Endothelial cell of umbilical vein (primary cell): Measurements from ENCODE around the gene WDTC1.

Source experiments
- EZH2 ChIP-seq: IDR thresholded peaks from 2 replicates; pipeline ENCODE4 v1.6.1; 2012; ENCODE audit warnings: borderline replicate concordance, low read depth, mild to moderate bottlenecking, moderate library complexity, low read length, inconsistent platforms; ENCODE audit not compliant: severe bottlenecking
- JUN ChIP-seq: IDR thresholded peaks from 2 replicates; pipeline ENCODE4 v1.6.1; 2011; ENCODE audit warnings: borderline replicate concordance, low read depth; ENCODE audit not compliant: insufficient read length, insufficient read depth
- MYC ChIP-seq: IDR thresholded peaks from one replicate; pipeline ENCODE4 v1.6.1; 2011; ENCODE audit warnings: mild to moderate bottlenecking, low read depth, low read length
- POLR2A ChIP-seq: IDR thresholded peaks from 2 replicates; pipeline ENCODE4 v1.6.1; 2012; ENCODE audit warnings: low read depth, mild to moderate bottlenecking, control low read depth, low read length
- TF ChIP-seq, protein P1 (sequence below), 2 donors: IDR thresholded peaks; 1 replicate in 1 of 2; 2 replicates in 1 of 2; pipeline ENCODE4 v1.5.1; 2011; ENCODE audit warnings: low read length in 2 of 2, mild to moderate bottlenecking in 2 of 2, moderate library complexity in 2 of 2, control low read depth in 1 of 2, inconsistent platforms in 1 of 2, low read depth in 1 of 2; ENCODE audit not compliant: insufficient read depth in 1 of 2; ENCODE audit errors: extremely low read depth in 1 of 2

DNA sequence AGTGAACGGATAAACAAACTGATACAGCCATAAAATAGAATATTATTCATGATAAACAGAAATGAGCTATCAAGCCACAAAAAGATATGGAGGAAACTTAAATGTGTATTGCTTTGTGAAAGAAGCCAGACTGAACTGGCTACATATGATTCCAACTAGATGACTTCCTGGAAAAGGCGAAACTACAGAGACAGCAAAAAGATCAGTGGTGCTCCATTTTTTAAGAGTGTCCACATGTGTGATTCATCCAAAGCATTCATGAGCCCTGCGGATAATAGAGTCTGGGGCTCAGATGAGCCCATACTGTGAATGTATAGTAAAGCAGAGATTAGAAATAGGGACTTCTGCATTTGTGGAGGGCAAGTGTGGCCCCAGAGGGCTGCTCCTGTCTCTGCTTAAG, 79.7 kb downstream of the WDTC1 start:
- TF ChIP-seq, protein P1, sequence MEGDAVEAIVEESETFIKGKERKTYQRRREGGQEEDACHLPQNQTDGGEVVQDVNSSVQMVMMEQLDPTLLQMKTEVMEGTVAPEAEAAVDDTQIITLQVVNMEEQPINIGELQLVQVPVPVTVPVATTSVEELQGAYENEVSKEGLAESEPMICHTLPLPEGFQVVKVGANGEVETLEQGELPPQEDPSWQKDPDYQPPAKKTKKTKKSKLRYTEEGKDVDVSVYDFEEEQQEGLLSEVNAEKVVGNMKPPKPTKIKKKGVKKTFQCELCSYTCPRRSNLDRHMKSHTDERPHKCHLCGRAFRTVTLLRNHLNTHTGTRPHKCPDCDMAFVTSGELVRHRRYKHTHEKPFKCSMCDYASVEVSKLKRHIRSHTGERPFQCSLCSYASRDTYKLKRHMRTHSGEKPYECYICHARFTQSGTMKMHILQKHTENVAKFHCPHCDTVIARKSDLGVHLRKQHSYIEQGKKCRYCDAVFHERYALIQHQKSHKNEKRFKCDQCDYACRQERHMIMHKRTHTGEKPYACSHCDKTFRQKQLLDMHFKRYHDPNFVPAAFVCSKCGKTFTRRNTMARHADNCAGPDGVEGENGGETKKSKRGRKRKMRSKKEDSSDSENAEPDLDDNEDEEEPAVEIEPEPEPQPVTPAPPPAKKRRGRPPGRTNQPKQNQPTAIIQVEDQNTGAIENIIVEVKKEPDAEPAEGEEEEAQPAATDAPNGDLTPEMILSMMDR (IDR thresholded peaks at IDR 0.05; ENCODE audit: extremely low read depth in 1 of 2, insufficient read depth in 1 of 2, low read depth in 1 of 2, low read length in 2 of 2) = no peak
- no peak for TF ChIP-seq POLR2A
- TF ChIP-seq JUN = no peak
- no peak for TF ChIP-seq MYC
- TF ChIP-seq EZH2 = no peak
